GM19240 (cell line): ENCODE results near the gene CLIC3.

Experiments used
- DNase-seq: peaks from one replicate; pipeline ENCODE4 v3.0.0; 2011; ENCODE audit warnings: low spot score; ENCODE audit not compliant: insufficient read length

CLIC3 gene

GRCh38 chr9:137001857-137002645 lies 5.7 kb upstream of the CLIC3 start:
- no peak for DNase-seq

- peak; percentile 90 for DNase-seq
Measured at GRCh38 chr9:137000177-137000930, 4.0 kb upstream of the CLIC3 start.

- DNase-seq, result no peak
Measured at GRCh38 chr9:136997830-136998234, 1.5 kb upstream of the CLIC3 start.

GRCh38 chr9:136997371-136997770 lies 1.0 kb upstream of the CLIC3 start:
- DNase-seq, result no peak

- DNase-seq, result no peak
Measured at GRCh38 chr9:136995772-136996311, 526 bp downstream of the CLIC3 start.

GRCh38 chr9:136995362-136995761 lies 1.0 kb downstream of the CLIC3 start:
- DNase-seq, result no peak

- DNase-seq, result no peak
Measured at GRCh38 chr9:136994888-136995230, 1.5 kb downstream of the CLIC3 start.

GRCh38 chr9:136994180-136994887 lies 2.0 kb downstream of the CLIC3 start:
- no peak for DNase-seq

- DNase-seq, result no peak
Measured at GRCh38 chr9:136992819-136993369, 3.5 kb downstream of the CLIC3 start.

GRCh38 chr9:136991993-136992818 lies 4.2 kb downstream of the CLIC3 start, which contains the start of gene PAXX:
PAXX (plus strand) TSS chr9:136992422; CDS start chr9:136992444, 22 bp downstream.
- DNase-seq, result peak; percentile 99

- no peak for DNase-seq
Measured at GRCh38 chr9:136990242-136990911, 6.0 kb downstream of the CLIC3 start.

- no peak for DNase-seq
Measured at GRCh38 chr9:136988872-136989271, 7.5 kb downstream of the CLIC3 start.

- DNase-seq, result no peak
Measured at GRCh38 chr9:136985853-136986252, 10.5 kb downstream of the CLIC3 start.

- no peak for DNase-seq
Measured at GRCh38 chr9:136985027-136985602, 11.3 kb downstream of the CLIC3 start.

- no peak for DNase-seq
Measured at GRCh38 chr9:136984464-136985026, 11.8 kb downstream of the CLIC3 start.

- DNase-seq, result no peak
Measured at GRCh38 chr9:136983656-136984314, 12.6 kb downstream of the CLIC3 start.

- DNase-seq, result no peak
Measured at GRCh38 chr9:136983167-136983566, 13.2 kb downstream of the CLIC3 start.

GRCh38 chr9:136982232-136983051 lies 13.9 kb downstream of the CLIC3 start, which contains the start of gene LCNL1:
LCNL1 (plus strand) TSS chr9:136982993; CDS start chr9:136983587, 594 bp downstream.
- no peak for DNase-seq
